ENCODE data around the gene MYCBP.

- TF ChIP-seq POLR2A (IDR thresholded peaks at IDR 0.05), result no peak
- no peak for TF ChIP-seq CTCF (IDR thresholded peaks at IDR 0.05)
These were observed 32.8 kb upstream of the MYCBP start for GRCh38 chr1:38905985-38906384.
